H1 (cell line): ENCODE results near the gene RAD51B. TPM values are rescaled to one million over a fixed set of nuclear protein-coding genes. Genes with fewer than 3 reads are reported as not detected.

Experiments
- POLR2A ChIP-seq, 2 experiments: IDR thresholded peaks; 1 replicate in 1 of 2; 2 replicates in 1 of 2; pipeline ENCODE4 v1.6.1; 2011; ENCODE audit warnings: low read depth in 2 of 2, low read length in 2 of 2, mild to moderate bottlenecking in 2 of 2; ENCODE audit errors: control extremely low read depth in 1 of 2
- SP4 ChIP-seq: IDR thresholded peaks from 2 replicates; pipeline ENCODE4 v1.6.1; 2012; ENCODE audit warnings: low read length, inconsistent platforms
- TEAD4 ChIP-seq: IDR thresholded peaks from 2 replicates; pipeline ENCODE4 v1.6.1; 2012; ENCODE audit warnings: low read depth, low read length, inconsistent platforms, mixed read lengths
- polyA plus RNA-seq, 7 experiments: library from polyadenylated mRNA; depleted of rRNA in 3 of 7; stranded (reverse) in 5 of 7; unstranded in 2 of 7; fragments of >200 nt in 5 of 7; fragments of 200-250 nt in 2 of 7; gene quantifications; 1 replicate in 5 of 7; 2 replicates in 1 of 7; 4 replicates in 1 of 7; pipeline versions ENCODE4 v1.2.1 to v1.2.3, GENCODE V29; 2011 to 2013; ENCODE audit warnings: missing spikeins in 2 of 7, mixed read lengths in 2 of 7
- total RNA-seq: library from RNA; stranded (reverse); fragmentation: NEBNext Ultra II Directional; extraction: Animal tissue kit (Norgen Biotek cat#: 25700); gene quantifications from 2 replicates; pipeline ENCODE4 v1.2.1, GENCODE V29; 2021

RAD51B gene
- total and polyA plus RNA-seq, 2 of the 8 experiments (the other 6 are each of a cell fraction or from before 2014, with no cell fraction given), result 3.9 to 14.9 TPM

DNA sequence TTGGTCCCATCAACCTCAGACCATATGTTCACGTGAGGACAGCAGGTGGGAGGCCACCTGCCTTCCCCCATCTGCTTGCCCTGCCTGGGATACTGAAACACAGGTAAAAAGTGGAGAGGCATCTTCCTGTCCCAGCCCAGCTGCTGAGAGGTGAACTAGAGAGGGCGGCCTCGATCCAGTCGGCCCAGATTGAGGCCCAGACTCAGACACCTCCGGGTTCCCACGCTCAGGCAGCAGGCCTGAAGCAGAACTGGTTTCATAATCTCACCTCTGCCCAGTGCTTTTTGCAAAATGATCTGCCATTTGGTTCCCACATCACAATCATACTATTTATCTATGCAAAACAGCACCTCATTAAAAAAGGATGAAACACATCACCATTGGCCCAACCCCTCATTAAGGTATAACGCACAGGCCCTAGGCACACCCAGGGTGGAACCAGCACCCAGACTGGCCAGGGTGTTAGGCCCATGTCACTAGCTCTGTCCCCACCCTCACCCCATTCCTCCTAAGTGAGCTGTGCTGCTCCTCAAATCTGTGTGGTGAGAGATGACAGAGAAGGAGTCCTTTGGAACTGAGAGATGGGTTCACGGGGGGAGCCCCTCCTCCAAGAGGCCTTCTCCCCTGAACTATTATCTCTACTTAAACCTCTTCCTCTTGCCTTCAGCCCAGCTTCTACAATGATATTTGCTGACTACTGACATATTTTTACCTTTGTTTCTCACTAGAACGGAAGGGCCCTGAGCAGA lies 892.2 kb downstream of the RAD51B start (continued):
- TF ChIP-seq TEAD4, result no peak
- TF ChIP-seq POLR2A (IDR thresholded peaks at IDR 0.05; ENCODE audit: control extremely low read depth in 1 of 2, low read depth in 2 of 2, low read length in 2 of 2), result no peak
- TF ChIP-seq SP4, result no peak
- TF ChIP-seq, all 59 proteins: peak for 0
